Astrocyte of the spinal cord (primary cell): Measurements from ENCODE around the gene ZC2HC1B.
"Not testable (repeated sequence)": the region's sequence is repeated elsewhere in the genome, so short reads cannot be mapped to it uniquely, and the experiment has no call there.

ENCODE experiments used
- DNase-seq: peaks from one replicate; pipeline ENCODE4 v3.0.0; 2011; ENCODE audit warnings: low read depth, low spot score
- H3K4me3 ChIP-seq: 2 replicates; pipeline ENCODE4 v1.5.1; 2011; ENCODE audit warnings: low read depth, mild to moderate bottlenecking, low read length, moderate library complexity
- in situ Hi-C: cut with HindIII; loops from 2 replicates; pipeline ENCODE4 v1.10.0; 2017; ENCODE audit warnings: low sequenced_read_pairs
- TF ChIP-seq, protein P1 (sequence below): IDR thresholded peaks from 2 replicates; pipeline ENCODE4 v1.5.1; 2012; ENCODE audit warnings: low read depth, mild to moderate bottlenecking, low read length, inconsistent platforms

The ZC2HC1B gene

GRCh38 chr6:143843677-143843999 lies 20.6 kb upstream of the ZC2HC1B start:
- in situ Hi-C loops = no loop called here
- peak overlapping the region; percentile 86 for H3K4me3 ChIP-seq
- no peak for DNase-seq
- TF ChIP-seq, protein P1, sequence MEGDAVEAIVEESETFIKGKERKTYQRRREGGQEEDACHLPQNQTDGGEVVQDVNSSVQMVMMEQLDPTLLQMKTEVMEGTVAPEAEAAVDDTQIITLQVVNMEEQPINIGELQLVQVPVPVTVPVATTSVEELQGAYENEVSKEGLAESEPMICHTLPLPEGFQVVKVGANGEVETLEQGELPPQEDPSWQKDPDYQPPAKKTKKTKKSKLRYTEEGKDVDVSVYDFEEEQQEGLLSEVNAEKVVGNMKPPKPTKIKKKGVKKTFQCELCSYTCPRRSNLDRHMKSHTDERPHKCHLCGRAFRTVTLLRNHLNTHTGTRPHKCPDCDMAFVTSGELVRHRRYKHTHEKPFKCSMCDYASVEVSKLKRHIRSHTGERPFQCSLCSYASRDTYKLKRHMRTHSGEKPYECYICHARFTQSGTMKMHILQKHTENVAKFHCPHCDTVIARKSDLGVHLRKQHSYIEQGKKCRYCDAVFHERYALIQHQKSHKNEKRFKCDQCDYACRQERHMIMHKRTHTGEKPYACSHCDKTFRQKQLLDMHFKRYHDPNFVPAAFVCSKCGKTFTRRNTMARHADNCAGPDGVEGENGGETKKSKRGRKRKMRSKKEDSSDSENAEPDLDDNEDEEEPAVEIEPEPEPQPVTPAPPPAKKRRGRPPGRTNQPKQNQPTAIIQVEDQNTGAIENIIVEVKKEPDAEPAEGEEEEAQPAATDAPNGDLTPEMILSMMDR = no peak

DNA sequence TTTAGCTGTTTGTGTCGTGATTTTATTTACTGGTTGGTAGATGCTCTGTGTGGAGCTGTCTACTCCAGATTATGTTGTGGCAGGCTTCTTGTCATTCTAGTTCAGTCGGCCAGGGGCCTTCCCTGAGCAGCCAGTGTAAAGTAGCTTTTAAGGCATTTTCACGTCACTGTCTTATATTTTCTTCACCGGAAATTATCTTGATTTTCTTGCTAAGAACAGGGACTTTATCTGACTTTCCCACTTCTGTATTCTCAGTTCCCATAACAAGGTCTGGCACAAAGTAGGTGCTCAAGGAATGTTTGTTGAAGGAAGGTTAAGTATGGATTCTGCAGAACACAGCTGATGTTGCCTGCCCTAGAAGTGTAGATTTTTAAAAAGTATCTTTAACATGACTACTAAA lies 20.3 kb upstream of the ZC2HC1B start:
- H3K4me3 ChIP-seq = peak overlapping the region; percentile 86
- peak; percentile 15 for DNase-seq
- TF ChIP-seq, protein P1 = no peak
- in situ Hi-C loops = no loop called here

DNA sequence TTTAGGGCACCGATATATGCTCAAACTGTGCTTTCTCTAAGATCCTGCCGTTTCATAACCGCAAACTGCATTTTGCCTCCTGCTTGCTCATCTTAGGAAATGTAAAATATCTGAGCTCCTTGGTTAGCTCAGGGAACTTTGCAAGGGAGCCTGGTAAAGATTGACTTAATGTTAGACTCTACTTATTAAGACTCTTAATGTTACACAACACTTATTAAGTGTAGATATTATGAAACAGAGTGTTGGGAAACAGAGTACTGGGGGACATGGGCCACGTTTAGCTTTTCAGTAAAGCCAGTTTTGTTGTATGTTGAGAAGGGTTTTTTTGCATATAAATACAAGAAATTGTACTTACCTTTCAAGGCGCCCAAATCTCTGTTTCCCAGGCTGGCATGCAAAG lies 19.2 kb upstream of the ZC2HC1B start:
- in situ Hi-C loops = no loop called here
- DNase-seq = no peak
- TF ChIP-seq, protein P1 = no peak
- H3K4me3 ChIP-seq = no peak overlapping the region

DNA sequence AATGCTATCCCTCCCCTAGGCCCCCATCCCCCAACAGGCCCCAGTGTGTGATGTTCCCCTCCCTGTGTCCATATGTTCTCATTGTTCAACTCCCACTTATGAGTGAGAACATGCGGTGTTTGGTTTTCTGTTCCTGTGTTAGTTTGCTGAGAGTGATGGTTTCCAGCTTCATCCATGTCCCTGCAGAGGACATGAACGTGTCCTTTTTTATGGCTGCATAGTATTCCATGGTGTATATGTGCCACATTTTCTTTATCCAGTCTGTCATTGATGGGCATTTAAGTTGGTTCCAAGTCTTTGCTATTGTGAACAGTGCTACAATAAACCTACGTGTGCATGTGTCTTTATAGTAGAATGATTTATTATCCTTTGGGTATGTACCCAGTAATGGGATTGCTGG lies 12.6 kb upstream of the ZC2HC1B start:
- DNase-seq, H3K4me3 ChIP-seq, in situ Hi-C loops: not testable (repeated sequence)

DNA sequence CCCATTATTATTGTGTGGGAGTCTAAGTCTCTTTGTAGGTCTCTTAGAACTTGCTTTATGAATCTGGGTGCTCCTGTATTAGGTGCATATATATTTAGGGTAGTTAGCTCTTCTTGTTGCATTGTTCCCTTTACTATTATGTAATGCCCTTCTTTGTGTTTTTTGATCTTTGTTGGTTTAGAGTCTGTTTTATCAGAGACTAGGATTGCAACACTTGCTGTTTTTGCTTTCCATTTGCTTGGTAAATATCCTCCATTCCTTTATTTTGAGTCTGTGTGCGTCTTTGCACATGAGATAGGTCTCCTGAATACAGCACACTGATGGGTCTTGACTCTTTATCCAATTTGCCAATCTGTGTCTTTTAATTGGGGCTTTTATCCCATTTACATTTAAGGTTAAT lies 9.2 kb upstream of the ZC2HC1B start:
- DNase-seq, H3K4me3 ChIP-seq, in situ Hi-C loops: not testable (repeated sequence)

GRCh38 chr6:143856762-143857161 lies 7.5 kb upstream of the ZC2HC1B start:
- H3K4me3 ChIP-seq, in situ Hi-C loops, DNase-seq: not testable (repeated sequence)

DNA sequence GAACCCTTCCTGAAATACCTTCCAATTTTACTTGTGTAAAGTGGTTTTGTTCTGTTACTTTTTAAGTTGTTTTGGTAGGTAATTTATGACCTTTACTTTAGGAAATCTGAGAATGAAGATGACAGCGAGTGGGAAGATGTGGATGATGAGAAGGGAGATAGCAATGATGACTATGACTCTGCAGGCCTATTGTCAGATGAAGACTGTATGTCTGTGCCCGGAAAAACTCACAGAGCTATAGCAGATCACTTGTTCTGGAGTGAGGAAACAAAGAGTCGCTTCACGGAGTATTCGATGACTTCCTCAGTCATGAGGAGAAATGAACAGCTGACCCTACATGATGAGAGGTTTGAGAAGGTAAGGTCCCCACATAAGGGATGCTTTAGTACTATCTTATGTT lies 6.6 kb upstream of the ZC2HC1B start:
- in situ Hi-C loops = no loop called here
- DNase-seq = no peak
- TF ChIP-seq, protein P1 = no peak
- no peak overlapping the region for H3K4me3 ChIP-seq

GRCh38 chr6:143859891-143860660 lies 4.2 kb upstream of the ZC2HC1B start:
- TF ChIP-seq, protein P1 = no peak
- in situ Hi-C loops = no loop called here
- H3K4me3 ChIP-seq = no peak overlapping the region
- DNase-seq = no peak
